Suprapubic skin (tissue), 4 donors: ENCODE measurements around the gene C19orf33. TPM values are rescaled to one million over a fixed set of nuclear protein-coding genes. Genes with fewer than 3 reads are reported as not detected.

Source experiments
- DNase-seq, 2 donors: peaks; one replicate each; pipeline ENCODE4 v3.0.0-alpha.2; 2019; ENCODE audit warnings: low spot score in 2 of 2
- H3K27ac ChIP-seq: fragments of 200-600 bp; sonication (generic); one replicate; pipeline ENCODE4 v1.5.1; 2019
- H3K27me3 ChIP-seq: fragments of 200-600 bp; sonication (generic); one replicate; pipeline ENCODE4 v1.5.1; 2019
- H3K36me3 ChIP-seq: fragments of 200-600 bp; sonication (generic); one replicate; pipeline ENCODE4 v1.5.1; 2019
- H3K4me1 ChIP-seq: fragments of 200-600 bp; sonication (generic); one replicate; pipeline ENCODE4 v1.5.1; 2019
- H3K4me3 ChIP-seq: fragments of 200-600 bp; sonication (generic); one replicate; pipeline ENCODE4 v1.5.1; 2019; ENCODE audit warnings: mild to moderate bottlenecking
- H3K9me3 ChIP-seq: fragments of 200-600 bp; sonication (generic); one replicate; pipeline ENCODE4 v1.5.1; 2019
- CTCF ChIP-seq, 2 donors: fragments of 200-600 bp in 1 of 2; fragments of 450-650 bp in 1 of 2; sonication (generic) in 1 of 2; IDR thresholded peaks; one replicate each; pipeline ENCODE4 v1.5.1; 2016 to 2019; ENCODE audit warnings: antibody characterized with exemption in 2 of 2, mild to moderate bottlenecking in 1 of 2, moderate library complexity in 1 of 2
- EP300 ChIP-seq: sonication (generic); formaldehyde crosslinking; IDR thresholded peaks from one replicate; pipeline ENCODE4 v1.6.1; 2017; ENCODE audit warnings: antibody characterized with exemption
- POLR2A ChIP-seq, 2 donors: fragments of 450-650 bp; IDR thresholded peaks; one replicate each; pipeline ENCODE4 v1.6.1; 2017; ENCODE audit warnings: antibody characterized with exemption in 2 of 2, mild to moderate bottlenecking in 2 of 2, moderate library complexity in 2 of 2
- POLR2AphosphoS5 ChIP-seq, 3 donors: sonication (generic); formaldehyde crosslinking; IDR thresholded peaks; one replicate each; pipeline ENCODE4 v1.6.1; 2017; ENCODE audit warnings: antibody characterized with exemption in 3 of 3
- WGBS: methylation state at CpG from one replicate; pipeline ENCODE4 v1.1.5; 2018; 5-methylcytosine and 5-hydroxymethylcytosine counted together
- total RNA-seq, 4 donors: library from RNA; depleted of rRNA; stranded (reverse); fragments of >200 nt; gene quantifications; one replicate each; pipeline ENCODE4 v1.1.0, GENCODE V29; 2016

The C19orf33 gene
- total RNA-seq, 4 donors from 2014 or later = 182 to 452 (median 349) TPM

- WGBS = 64% methylated on average over 10 of the region's 11 CpGs
- Histone ChIP-seq H3K36me3 (no peaks in the 10 kb centered on the region), H3K4me3 (no peak overlapping the region), H3K4me1 (peaks cover 35% of the 10 kb centered on the region), H3K9me3 (no peaks in the 10 kb centered on the region), H3K27me3 (no peaks in the 10 kb centered on the region), H3K27ac (no peak overlapping the region)
- DNase-seq = no peak
- TF ChIP-seq CTCF (IDR thresholded peaks at IDR 0.05) (no peak), EP300 (no peak), POLR2A (IDR thresholded peaks at IDR 0.05) (no peak), POLR2AphosphoS5 (IDR thresholded peaks at IDR 0.05) (no peak)
Observed at GRCh38 chr19:38298821-38299680, 5.0 kb upstream of the C19orf33 start.

- Histone ChIP-seq H3K27ac (peak overlapping the region; percentile 90), H3K4me3 (peak overlapping the region; percentile 39), H3K4me1 (peaks cover 30% of the 10 kb centered on the region), H3K9me3 (no peaks in the 10 kb centered on the region), H3K27me3 (no peaks in the 10 kb centered on the region), H3K36me3 (peaks cover 29% of the 10 kb centered on the region)
- WGBS = 58% methylated on average over 11 of the region's 27 CpGs
- no peak for DNase-seq
- TF ChIP-seq EP300 = no peak
- no peak for TF ChIP-seq POLR2AphosphoS5 (IDR thresholded peaks at IDR 0.05)
- TF ChIP-seq CTCF (IDR thresholded peaks at IDR 0.05) = no peak
- no peak for TF ChIP-seq POLR2A (IDR thresholded peaks at IDR 0.05)
Observed at GRCh38 chr19:38304352-38304865, 358 bp downstream of the C19orf33 start.

- peaks cover 30% of the 10 kb centered on the region for H3K4me1 ChIP-seq
- peak overlapping the region; percentile 39 for H3K4me3 ChIP-seq
- 63% methylated on average over 28 of the region's 29 CpGs for WGBS
- H3K36me3 ChIP-seq = peaks cover 29% of the 10 kb centered on the region
- DNase-seq = no peak
- H3K9me3 ChIP-seq = no peaks in the 10 kb centered on the region
- no peaks in the 10 kb centered on the region for H3K27me3 ChIP-seq
- H3K27ac ChIP-seq = peak overlapping the region; percentile 90
- TF ChIP-seq CTCF (IDR thresholded peaks at IDR 0.05) (no peak), POLR2AphosphoS5 (IDR thresholded peaks at IDR 0.05) (no peak)
Observed at GRCh38 chr19:38304866-38305429, 897 bp downstream of the C19orf33 start.

DNA sequence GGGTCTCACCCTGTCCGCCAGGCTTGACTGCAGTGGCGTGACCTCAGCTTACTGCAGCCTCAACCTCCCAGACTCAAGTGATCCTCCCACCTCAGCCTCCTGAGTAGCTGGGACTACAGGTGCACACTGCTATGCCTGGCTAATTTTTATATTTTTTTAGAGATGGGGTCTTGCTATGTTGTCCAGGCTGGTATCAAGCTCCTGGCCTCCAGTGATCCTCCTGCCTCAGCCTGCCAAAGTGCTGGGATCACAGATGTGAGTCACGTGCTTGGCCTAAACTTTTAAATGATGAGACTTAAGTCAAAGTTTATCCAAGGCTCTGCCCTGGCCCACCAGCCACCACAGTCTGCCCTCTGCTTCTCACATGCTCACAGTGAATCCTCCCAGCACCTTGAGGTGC, 2.2 kb downstream of the C19orf33 start:
- TF ChIP-seq POLR2AphosphoS5 (IDR thresholded peaks at IDR 0.05) = no peak
- no peak for TF ChIP-seq CTCF (IDR thresholded peaks at IDR 0.05)
- TF ChIP-seq EP300 = no peak
- TF ChIP-seq POLR2A (IDR thresholded peaks at IDR 0.05) = no peak
- Histone ChIP-seq H3K27ac (no peak overlapping the region), H3K27me3 (no peaks in the 10 kb centered on the region), H3K36me3 (peaks cover 29% of the 10 kb centered on the region), H3K9me3 (no peaks in the 10 kb centered on the region), H3K4me1 (peaks cover 22% of the 10 kb centered on the region), H3K4me3 (no peak overlapping the region)
- WGBS = 95% methylated on average over 3 of the region's 3 CpGs
- no peak for DNase-seq

- H3K4me3 ChIP-seq = no peak overlapping the region
- 92% methylated on average over 4 of the region's 4 CpGs for WGBS
- H3K4me1 ChIP-seq = peaks cover 21% of the 10 kb centered on the region
- H3K9me3 ChIP-seq = no peaks in the 10 kb centered on the region
- no peak overlapping the region for H3K27ac ChIP-seq
- H3K36me3 ChIP-seq = peaks cover 29% of the 10 kb centered on the region
- TF ChIP-seq POLR2A (IDR thresholded peaks at IDR 0.05) (no peak), POLR2AphosphoS5 (IDR thresholded peaks at IDR 0.05) (no peak), EP300 (no peak), CTCF (IDR thresholded peaks at IDR 0.05) (no peak)
- no peaks in the 10 kb centered on the region for H3K27me3 ChIP-seq
- no peak for DNase-seq
Observed at GRCh38 chr19:38307076-38307475, 3.0 kb downstream of the C19orf33 start.
